GM18868 (cell line): Measurements from ENCODE around the gene CHADL.

Source experiments
- ATAC-seq: cut with Tn5 transposase; IDR thresholded peaks from one replicate; pipeline ENCODE4 v1.9.1; 2021; ENCODE audit warnings: mild to moderate bottlenecking, moderate library complexity; ENCODE audit not compliant: unreplicated experiment

CHADL gene

DNA sequence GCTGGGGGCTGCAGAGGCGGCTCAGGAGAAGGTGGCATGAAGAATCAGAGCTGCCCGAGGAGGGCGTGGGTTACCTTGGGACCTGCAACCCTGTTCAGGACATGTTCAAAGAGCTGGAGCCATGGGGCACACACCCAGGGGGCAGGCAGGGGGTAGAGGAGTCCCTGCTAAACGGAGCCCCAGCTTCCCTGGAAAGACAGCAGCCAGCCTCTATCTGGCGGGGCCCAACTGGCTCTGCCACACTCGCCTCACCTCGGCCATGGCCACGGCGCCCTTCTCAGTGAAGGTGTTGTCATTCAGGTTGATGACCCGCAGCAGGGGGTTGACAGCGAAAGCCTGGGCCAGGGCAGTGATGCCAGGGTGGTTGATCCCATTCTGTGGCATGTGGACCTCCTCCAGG lies 17.0 kb upstream of the CHADL start:
- no peak for ATAC-seq

GRCh38 chr22:41256254-41257253 lies 15.8 kb upstream of the CHADL start:
- ATAC-seq: no peak

DNA sequence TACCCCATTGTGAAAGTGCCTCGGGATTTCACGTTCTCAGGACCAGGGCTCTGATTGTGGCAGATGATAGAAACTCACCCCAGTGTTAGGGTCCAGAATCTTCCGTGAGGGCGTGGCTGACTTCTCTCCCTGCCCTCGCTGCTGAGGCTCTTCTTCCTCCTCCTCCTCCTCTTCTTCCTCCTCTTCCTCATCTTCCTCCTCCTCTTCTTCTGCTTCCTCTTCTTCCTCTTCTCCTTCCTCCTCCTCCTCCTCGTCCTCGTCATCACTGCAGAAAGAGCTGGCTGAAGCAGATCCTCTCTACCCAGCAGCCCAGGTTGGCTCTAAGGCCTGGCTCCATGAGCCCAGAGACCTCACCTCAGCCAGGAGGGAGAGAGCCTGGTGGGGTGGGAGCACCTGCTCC lies 13.5 kb upstream of the CHADL start:
- no peak for ATAC-seq

DNA sequence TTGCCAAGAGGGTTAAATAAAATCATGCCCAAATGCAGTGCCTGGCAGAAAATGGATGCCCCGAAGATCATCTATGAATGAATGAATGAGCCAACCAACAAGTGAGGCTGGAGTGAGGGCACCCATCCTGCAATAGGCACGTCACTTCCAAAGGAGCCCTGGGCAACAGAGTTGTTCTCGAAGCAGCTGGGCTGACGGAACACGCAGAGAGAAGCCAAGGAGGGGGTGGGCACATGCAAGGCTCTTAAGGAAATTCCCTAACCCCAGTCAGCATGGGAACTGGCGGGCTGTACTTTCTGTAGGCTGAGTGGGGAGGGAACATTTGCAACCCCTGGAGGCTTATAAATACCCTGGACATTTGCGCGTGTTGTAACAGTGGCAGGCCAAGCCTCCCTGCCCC lies 11.6 kb upstream of the CHADL start:
- no peak for ATAC-seq

DNA sequence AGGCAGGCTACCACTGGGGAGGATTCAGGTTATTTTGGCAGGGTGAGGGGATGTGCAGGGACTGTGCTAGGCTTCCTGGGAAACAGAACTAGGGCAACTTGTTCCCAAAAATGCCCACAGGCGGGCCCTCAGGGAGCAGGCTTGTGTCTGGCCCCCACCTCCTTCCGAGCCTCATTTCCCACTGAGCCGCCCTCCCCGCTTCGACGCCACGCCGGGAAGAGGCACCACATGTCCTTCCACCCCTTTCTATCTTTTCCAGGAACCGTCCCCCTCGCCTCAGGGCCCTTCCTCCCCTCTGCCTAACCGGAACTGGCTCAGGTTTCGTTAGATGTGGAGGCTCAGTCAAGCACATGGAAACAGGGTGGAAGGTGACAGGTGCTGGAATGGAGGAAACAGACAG lies 9.4 kb upstream of the CHADL start:
- ATAC-seq: no peak

- ATAC-seq: no peak
Measured at GRCh38 chr22:41249442-41249841, 8.7 kb upstream of the CHADL start.

DNA sequence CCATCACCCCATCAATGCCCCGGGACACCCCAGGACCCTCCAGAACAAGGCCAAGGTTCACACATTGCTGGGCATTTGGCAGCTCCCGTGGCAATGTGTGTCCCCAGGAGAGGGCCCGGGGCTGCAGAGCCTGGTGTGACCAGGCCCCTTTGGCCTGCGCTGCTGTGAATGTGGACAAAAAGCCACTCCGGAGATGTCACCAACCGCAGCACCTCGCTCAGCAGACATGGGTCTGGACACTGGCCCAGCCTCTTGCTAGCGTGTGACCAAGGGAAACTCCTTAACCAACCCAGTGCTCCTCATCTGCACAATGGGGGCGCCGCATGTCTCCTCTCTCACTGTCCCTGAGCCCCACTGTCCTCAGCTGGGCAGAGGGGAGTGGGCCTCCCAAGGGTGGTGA lies 8.0 kb upstream of the CHADL start:
- ATAC-seq: no peak

GRCh38 chr22:41248314-41248713 lies 7.6 kb upstream of the CHADL start:
- ATAC-seq: no peak

DNA sequence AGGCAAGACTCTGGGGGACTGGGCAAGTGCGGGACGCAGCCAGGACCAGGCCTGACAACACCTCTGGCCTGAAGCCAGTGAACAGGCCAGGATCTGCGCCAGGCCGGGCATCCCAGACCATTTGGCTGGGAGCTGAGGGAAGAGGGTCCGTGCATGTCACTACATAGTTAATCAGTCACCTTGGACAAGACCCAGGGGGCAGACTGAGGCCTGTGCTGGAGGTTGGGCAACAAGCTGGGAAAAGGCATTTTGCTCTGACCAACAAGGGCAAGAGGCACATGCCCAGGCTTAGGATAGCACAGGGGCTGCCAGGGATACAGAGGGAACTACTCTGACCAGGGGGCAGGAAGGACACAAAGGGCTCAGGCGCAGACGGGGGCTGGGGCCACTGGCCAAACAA lies 7.0 kb upstream of the CHADL start:
- no peak for ATAC-seq

DNA sequence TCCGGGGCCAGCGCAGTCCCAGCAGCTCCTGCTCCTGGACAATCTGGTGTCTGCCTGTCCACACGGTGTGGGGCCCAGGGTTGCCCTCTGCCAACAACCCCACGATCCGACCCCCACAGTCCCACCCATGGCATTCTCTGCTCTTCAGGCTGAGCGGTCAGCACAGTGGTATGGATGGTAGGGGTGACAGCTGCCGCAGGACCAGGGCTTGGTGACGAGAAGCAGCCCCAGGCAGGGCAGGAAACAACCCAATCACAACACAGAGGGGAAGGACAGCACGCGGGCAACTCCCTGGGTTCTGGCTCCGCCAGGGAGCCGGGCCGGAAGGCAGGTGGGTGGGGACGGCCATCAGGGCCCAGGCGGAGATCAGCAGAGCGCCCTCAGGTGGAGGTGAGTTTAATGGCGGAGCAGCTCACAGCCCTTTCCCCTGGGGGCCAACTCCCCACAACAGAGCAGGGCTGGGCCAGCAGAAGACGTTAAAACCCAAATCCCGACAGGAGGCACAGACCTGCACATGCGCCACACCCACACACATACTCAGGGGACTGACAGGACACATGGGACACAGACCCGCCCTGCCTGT lies 5.3 kb upstream of the CHADL start:
- ATAC-seq: no peak

DNA sequence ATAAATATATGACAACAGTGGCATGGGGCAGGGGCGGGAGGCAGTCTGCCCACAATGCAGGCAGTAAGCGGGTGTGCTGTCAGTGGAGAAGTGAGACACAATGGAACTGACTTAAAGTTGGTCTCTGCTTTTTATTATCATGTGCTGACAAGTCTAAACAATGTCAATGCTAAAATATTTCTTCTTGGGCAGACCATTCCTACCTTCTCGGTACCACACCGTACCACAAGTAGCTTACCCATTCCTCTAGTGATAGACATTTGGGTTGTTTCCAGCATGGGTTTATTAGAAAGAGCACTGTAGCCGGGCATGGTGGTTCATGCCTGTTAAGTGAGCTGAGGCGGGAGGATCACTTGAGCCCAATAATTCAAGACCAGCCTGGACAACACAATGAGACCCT lies 2.6 kb upstream of the CHADL start:
- no peak for ATAC-seq

DNA sequence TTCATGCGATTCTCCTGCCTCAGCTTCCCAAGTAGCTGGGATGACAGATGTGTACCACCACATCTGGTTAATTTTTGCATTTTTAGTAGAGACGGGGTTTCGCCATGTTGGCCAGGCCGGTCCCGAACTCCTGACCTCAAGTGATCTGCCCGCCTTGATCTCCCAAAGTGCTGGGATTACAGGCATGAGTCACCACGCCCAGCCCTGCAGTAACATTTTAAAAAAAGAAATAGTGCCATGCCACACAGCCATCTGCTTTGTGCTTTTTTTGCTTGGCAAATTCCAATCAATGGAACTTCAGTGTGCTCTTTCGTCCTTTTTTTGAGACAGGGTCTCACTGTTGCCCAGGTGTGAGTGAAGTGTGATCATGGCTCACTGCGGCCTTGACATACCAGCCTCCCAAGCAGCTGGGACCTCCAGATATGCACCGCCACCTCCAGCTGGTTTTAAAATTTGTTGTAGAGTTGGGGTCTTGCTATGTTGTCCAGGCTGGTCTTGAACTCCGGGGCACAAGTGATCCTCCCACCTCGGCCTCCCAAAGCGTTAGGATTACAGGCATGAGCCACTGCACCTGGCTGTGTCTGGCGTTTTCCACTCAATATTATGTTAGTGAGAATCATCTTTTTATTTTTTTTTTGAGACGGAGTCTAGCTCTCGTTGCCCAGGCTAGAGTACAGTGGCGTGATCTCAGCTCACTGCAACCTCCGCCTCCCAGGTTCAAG lies 1.8 kb upstream of the CHADL start:
- ATAC-seq: no peak

DNA sequence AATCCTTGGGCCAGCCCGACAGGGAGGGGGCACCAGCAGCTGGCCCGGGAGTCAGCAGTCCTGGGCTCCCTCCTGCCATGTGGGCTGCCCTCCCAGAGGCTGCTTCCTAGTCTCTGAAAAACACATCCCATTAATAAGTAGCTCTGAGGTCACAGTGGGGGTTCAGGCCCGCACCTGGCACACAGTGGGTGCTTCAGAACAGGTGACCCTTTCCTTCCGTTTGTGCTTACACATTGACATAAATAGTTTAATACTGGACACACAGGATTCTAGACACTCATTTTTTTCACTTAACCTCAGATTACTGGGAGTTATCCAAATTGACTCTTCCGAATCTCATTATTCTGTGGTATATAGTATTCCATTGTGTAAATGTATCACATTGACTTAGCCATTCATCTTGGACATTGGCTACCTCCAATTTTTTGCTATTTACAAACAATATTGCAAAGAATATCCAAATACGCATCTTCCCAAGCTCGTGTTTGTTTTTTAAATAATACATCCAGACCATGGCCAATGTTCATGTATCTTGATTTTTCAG lies 474 bp upstream of the CHADL start:
- ATAC-seq: no peak

GRCh38 chr22:41239443-41240128 lies 1.1 kb downstream of the CHADL start:
- no peak for ATAC-seq

GRCh38 chr22:41238570-41239442 lies 1.9 kb downstream of the CHADL start:
- no peak for ATAC-seq

- ATAC-seq: no peak
Measured at GRCh38 chr22:41237707-41238569, 2.8 kb downstream of the CHADL start.

DNA sequence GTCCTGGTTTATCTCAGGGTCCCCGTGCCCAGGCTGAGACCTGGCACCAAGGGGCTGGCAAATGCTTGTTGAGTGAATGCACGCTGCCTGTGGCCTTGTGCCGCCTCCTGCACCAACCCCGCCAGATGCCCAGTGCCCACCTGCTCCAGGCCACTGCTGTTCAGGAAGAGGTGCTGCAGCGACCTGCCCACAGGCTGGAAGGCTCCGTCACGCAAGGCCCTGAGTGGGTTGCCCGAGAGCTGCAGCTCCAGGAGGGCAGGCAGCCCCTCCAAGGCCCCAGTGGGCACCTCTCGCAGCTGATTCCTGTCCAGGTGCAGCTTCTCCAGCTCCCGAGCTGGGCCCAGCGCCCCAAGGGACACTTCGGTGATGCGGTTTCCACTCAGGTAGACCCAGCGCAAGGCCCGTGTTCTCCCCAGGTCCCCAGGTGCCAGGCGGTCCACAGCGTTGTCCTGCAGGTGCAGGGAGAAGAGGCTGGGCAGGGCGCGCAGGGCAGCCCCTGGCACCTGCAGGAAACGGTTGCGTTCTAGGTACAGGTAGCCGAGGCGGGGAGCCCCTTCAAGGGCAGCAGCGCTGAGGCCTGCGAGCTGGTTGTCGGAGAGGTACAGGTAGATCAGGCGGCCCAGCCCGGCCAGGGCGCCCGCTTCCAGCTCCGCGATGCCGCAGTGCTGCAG lies 3.6 kb downstream of the CHADL start:
- ATAC-seq: no peak
